ENCODE data around the gene SLC25A34.

The SLC25A34 gene

DNA sequence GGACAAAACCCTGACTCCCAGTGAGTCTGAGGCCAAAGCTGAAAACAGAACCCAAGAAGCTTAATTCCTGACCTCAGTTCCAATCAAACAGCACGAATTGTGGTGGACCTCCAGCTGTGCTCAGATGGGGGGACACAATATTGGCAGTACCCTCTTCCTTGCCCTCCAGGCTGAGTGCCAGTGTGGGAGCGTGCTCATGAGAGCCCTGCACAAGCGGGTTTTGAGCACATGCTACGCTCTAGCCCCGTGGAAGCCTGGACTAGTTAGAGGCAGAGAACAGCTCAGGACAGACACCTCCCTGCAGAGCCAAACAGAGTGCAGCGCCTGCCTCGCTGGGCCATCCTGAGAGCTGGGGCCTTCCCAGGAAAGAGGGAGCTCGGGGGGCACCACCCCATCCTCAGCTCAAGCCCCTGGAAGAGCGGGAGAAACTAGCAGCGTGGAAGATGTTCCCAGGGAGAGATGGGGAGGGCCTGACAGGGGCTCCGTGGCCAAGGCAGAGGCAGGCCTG is 2.8 kb upstream of the SLC25A34 start:
- no peak for DNase-seq (ENCODE audit: low read depth in 2 of 2)

DNA sequence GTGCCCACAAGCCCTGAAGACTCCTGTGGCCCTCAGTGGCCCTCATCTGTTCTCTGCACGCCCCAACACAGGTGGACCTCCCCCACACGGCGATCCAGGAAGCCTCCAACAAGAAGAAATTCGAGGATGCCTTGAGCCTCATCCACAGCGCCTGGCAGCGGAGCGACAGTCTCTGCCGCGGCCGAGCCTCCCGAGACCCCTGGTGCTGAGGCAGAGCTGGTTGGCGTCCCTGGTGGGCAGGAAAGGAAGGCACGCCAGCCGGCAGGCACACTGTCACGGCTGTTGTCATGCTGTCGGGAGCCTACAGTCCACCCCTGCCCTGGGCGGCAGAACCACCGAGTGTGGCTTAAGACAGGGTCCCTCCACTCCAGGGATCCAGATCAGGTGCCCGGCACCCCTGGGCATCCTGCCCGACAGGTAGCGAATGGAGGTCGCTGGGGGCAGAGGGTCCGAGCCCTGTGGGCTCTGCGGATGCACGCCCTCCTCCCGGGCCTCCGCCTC is 2.3 kb upstream of the SLC25A34 start:
- DNase-seq (ENCODE audit: low read depth in 2 of 2): no peak

DNA sequence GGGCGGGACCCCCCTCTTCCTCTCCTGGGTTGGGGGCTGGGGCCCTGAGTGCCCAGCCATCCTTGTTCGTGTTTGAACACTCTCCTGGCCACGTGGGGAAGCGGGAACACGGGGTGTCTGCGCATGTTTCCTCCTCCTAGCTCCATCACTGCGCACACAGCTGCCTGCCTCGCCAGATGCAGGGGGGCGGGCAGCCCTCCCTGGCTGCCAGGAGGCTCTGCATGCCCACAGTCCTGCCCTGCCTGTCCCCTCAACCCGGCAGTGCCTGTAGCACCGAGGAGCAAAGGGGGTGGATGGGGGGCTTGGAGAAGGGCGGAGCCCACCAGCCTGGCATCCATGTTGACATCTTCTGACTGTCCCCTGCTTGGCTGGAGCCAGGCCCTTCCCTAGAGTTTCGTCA is 1.8 kb upstream of the SLC25A34 start:
- no peak for DNase-seq (ENCODE audit: low read depth in 2 of 2)

DNA sequence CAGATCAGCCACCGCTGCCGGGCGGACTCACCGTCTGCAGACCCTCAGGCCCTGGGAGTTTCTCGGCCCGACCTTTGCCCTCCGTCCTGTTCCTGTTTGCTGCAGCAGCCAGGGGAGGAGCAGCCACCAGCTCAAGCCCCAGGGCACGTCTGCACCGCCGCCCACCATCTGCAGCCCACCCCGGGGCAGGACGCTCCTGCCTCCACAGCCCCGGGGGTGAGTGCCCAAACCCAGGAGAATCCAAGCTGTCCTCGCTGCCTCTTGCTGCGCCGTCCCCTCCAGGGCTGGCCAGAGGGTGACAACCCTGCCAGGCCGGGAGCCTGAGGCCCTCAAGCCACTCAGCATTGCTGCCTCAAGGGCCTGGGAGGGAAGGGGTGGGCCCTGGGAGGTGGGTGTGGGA is 1.2 kb upstream of the SLC25A34 start:
- no peak for DNase-seq (ENCODE audit: low read depth in 2 of 2)

DNA sequence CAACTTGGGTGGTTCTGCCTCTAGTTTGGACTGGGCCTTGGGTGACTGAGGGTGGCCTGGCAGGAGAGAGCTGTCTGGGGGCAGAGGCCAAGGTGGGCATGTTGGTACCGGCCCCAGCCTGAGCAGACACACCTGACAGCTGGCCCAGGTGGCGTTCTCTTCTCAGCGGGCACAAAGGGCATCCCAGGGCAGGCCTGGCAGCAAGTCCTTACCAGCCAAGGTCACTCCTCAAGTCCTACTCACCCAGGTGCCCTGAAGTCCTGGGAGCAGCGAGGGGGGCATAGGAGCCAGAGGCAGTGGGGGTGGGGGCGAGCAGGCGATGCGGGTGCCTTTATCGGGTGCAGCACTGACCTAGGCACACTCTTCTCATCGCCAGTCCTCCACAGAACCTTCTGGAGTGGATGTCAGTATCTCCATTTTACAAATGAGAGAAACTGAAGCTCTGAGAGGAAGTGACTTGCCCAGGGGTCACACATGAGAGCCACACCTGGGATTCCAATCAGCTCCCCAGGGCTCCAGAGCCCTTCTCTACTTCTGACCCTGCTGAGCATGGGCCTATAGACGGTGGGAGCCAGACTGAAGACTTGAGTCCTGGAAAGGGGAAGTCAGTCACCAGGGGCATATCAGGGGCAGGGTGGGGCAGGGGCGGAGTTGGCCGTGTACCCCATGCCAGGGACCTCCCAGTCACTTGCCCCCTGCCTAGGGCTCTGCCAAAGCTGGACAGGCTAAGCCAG is 587 bp upstream of the SLC25A34 start:
- DNase-seq (ENCODE audit: low read depth in 2 of 2): no peak

DNA sequence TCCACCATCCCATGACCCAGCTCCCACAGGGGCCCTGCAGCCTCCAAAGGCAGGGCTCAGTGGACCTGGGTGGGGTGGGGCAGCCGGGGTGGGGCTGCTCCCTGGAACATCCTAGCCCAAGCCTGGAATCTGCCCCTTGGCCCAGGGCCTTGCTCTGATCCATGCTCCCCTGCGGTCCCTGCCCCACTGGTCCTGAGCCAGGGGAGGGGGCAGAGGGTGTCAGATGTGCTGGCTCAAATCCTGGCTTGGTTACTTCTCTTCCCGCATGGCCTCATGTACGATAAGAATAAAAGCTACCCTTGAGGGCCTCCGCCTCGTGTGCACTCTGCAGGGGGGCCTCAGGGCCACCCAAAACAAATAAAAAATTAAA is 819 bp downstream of the SLC25A34 start:
- DNase-seq (ENCODE audit: low read depth in 2 of 2): no peak

DNA sequence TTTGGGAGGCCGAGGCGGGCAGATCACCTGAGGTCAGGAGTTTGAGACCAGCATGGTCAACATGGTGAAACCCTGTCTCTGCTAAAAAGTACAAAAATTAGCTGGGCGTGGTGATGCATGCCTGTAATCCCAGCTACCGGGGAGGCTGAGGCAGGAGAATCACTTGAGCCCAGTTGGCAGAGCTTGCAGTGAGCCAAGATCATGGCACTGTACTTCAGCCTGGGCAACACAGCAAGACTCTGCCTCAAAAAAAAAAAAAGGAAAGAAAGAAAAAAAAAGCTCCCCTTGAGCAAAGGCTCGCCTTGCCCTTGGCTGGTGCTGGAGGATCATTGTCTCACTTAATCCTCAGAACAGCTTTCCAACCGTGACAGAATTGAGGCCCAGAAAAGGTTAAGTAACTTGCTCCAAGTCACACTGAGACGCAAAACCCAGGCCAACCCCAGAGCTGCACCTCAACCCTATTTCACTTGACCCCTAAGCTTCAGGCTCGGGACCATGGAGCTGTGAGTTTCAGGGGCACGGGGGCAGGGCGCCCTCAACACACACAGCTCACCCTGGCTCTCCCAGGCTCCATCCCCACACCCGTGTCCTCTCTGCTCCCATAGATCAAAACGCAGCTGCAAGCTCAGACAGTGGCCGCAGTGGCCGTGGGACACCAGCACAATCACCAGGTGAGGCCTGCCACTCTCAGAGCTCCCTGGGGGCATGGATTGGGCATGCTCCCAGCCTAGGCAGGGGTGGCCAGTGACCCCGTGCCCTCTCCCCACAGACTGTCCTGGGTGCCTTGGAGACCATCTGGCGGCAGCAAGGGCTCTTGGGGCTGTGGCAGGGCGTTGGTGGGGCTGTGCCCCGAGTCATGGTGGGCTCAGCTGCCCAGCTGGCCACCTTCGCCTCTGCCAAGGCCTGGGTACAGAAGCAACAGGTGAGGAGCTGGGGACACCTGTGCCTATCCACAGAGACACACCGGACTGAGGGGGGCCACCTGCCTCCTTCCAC is 1.6 kb downstream of the SLC25A34 start:
- no peak for DNase-seq (ENCODE audit: low read depth in 2 of 2)

DNA sequence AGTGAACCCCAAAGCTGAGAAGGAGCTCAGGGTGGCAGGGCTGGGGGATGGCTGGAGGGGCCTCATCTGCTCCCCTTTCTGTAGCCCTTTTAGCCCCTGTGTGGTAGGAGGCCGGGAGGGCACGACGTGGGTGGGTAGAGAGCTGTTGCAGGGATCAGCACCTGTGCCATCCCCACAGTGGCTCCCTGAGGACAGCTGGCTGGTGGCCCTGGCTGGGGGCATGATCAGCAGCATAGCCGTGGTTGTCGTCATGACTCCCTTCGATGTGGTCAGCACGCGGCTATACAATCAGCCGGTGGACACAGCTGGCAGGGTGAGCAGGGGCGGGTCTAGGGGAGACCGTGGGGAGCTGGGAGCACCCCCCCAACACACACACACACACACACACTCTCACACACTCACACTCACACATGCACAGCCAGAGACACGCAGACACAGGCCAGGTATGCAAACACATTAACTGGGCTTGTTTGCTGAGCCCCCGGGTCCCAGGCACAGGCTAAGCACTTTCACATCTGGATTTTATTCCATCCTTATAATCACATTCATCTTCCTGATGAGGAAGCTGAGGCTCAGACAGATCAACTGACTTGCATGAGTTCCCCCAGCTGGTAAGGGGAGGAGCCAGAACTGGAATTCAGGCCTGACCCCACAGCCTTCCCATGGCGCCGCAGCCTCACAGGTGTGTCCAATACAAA is 2.5 kb downstream of the SLC25A34 start:
- DNase-seq (ENCODE audit: low read depth in 2 of 2): no peak

DNA sequence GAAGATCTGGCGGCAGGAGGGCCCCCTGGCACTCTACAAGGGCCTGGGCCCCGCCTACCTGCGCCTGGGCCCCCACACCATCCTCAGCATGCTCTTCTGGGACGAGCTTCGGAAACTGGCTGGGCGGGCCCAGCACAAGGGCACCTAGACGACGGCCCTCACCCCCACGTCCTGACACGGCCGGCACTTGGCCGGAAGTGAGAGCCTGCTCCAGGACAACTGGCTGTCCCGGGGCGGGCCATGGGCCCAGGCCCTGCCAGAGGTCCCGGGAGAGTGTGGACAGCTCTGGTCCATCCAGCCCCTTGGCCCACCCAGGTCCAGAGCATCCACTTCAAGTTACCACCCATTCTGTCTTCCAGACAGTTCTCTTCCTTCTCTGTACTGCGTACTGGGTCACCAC is 3.2 kb downstream of the SLC25A34 start:
- DNase-seq (ENCODE audit: low read depth in 2 of 2): no peak

DNA sequence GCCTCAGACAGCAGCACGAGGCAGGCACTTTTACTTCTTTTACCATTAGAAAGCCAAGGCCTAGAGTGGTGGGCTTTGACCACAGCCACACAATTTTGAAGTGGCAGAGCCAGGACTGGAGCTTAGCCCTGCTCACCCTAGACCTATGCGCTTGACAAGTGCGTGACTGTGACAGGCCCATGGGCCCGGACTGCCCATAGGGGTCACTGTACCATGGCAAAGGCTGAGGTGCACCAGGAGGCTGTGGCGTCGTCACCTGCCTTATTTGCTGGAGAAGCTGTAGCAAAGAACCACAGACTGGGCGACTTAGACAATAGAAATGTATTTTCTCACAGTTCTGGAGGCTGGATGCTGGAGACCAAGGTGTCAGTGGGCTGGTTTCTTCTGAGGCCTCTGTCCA is 3.7 kb downstream of the SLC25A34 start:
- no peak for DNase-seq (ENCODE audit: low read depth in 2 of 2)

DNA sequence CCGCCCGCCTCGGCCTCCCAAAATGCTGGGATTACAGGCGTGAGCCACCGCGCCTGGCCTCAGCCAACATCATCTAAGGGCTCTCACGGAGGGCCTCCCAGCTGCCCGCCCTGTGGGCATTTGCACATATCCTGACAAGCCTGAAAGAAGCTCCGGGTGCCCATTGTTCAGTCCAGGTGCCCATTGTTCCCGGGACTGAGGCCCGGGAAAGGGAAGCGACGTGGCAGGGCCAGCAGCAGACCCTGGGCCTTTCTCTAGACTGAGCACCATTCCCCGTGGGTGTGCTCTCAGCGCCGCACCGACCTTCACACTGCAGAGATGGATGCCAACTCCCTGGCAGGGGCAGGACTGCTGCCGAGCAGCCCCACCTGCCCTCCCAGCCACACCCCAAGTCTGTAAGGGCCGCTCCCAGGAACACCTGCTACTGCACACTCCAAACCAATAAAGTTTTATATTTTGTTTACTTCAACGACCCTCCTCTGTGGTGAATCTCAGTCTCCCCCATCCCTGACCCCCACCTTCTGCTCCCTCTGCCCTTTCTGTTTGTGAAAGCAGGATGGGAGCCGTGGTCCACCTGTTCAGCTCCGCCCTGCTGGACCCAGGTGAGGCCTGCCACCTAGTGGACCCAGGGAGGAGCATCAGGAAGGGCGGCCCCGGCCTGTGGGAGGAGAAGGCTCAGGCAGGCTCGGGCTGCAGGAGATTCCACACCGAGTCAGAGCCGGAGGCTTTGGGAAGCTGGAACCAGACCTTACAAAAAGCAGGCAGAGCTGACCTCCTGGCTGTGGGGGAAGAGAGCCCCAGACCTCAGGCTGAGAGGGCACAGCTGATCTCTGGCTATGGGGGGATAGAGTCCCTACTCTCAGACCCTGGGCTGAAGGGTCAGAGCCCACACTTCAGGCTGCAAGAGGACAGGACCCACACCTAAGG is 5.1 kb downstream of the SLC25A34 start:
- DNase-seq (ENCODE audit: low read depth in 2 of 2): peak; percentile 25 to 34

DNA sequence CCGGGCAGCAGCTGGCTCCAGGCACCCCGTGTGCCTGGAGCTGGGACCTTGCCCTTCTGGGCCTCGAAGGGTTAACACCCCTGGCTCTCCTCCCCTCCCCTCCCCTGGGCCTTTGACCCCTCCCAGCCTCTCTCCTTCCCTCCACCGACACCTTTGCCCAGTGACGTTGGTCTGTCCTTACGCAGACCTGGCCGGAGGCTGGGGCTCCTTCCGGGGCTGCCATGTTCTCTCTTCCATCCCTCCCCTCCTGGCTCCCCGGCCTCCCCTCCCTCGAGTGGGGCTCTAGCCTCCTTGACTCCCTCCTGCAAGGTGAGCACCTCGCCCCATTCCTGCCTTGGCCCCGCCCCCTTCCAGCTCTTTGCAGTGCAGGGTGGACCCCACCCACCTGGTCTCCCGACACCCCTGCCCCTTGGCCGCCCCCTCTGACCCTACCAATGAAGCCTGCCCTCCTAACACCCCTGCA is 6.3 kb downstream of the SLC25A34 start, which contains the start of gene TMEM82:
TSS of gene TMEM82 (plus strand) at position 161 of the 463 bp plus-strand sequence. CDS start at position 222, 61 bp downstream.
- DNase-seq (ENCODE audit: low read depth in 2 of 2): no peak

DNA sequence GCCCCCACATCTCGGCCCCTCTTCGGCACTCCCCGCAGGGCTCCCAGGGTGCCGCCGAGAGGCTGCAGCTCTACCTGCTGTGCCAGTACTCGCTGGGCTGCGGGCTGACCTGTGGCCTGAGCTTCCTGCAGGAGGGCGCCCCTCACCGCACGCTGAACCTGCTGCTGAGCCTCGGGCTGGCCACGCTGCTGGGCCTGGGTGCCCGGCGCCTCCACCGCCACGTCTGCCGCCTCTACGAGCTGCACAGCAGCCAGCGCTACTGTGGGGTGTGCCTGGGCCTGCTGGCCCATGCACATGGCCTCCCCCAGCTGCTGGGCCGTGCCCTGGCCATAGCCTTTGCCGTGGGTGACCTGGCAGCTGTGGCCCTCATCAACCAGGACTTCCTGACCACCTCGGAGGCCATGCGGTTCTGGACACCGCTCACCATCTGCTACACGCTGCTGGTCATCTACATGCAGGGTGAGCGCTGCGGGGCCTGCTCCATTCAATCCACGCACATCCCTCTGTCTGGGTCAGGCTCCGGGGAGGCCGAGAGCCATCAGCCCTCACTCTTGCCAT is 8.1 kb downstream of the SLC25A34 start:
- DNase-seq (ENCODE audit: low read depth in 2 of 2): no peak

DNA sequence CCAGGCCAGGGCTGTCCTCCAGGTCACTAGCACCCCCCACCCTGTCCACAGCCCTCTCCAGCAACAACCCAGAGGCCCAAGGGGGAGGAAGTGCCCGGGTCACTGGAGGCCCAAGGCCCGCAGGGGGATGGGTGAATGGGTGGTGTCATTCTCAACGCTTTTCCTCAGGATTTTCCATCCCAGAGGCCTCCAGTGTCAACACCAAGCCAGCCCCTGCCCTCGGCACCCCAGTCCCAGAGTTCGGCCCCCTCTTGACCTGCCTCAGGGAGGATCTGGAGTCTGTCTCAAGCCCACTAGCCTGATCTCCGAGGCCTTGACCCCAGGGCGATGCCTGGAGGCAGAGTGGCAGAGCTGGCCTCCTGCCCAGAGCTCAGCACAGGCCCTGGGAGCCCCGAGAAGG is 11.3 kb downstream of the SLC25A34 start:
- DNase-seq (ENCODE audit: low read depth in 2 of 2): no peak

DNA sequence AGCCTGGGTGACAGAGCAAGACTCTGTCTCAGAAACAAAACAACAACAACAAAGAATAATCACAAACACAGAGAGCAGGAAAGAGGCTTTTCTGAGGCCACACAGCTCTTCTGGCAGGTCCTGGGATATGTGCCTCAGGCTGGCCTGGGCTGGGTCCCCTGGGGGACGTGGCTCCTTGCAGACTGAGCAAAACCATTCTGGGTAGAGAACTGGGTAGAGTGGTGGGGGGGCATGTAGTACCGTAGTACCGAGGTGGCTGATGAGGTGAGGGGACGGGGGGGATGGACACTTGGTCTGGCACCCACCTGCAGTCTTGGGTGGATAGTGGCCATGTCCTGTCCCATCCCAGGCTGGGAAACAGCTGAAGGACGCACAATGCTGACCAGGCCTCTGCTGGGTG is 12.2 kb downstream of the SLC25A34 start:
- no peak for DNase-seq (ENCODE audit: low read depth in 2 of 2)

DNA sequence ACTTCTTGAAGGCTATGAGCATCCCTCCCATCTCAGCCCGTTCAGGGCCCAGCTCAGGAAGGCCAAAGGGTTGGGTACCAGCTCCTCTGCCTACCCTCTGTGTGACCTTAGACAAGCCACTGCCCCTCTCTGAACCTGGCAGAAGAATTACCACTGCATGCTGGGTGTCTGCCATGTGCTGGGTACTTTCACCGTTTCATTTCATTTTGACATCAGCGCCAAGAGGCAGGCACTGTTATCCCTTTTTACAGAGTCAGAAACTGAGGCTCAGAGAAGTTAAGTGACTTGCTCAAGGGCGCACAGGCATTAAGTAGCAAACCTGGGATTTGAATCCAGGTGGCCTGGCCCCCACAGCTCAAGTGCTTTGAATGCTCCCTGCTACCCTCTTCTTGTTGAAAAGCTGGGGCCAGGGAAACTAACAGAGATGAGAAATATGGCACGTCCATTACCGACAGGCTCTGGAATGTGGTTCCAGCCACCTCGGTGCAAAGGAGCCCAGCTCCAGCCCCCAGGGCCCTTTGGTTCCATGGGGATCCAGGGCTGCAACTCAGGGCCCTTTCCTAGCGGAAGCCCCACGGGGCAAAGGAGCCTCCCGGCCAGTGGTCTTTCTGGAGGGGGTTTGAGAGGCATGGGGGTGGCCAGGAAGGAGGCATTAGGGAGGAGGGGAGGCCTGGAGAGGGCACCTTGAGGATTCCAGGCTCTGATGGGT is 12.8 kb downstream of the SLC25A34 start:
- DNase-seq (ENCODE audit: low read depth in 2 of 2): no peak

DNA sequence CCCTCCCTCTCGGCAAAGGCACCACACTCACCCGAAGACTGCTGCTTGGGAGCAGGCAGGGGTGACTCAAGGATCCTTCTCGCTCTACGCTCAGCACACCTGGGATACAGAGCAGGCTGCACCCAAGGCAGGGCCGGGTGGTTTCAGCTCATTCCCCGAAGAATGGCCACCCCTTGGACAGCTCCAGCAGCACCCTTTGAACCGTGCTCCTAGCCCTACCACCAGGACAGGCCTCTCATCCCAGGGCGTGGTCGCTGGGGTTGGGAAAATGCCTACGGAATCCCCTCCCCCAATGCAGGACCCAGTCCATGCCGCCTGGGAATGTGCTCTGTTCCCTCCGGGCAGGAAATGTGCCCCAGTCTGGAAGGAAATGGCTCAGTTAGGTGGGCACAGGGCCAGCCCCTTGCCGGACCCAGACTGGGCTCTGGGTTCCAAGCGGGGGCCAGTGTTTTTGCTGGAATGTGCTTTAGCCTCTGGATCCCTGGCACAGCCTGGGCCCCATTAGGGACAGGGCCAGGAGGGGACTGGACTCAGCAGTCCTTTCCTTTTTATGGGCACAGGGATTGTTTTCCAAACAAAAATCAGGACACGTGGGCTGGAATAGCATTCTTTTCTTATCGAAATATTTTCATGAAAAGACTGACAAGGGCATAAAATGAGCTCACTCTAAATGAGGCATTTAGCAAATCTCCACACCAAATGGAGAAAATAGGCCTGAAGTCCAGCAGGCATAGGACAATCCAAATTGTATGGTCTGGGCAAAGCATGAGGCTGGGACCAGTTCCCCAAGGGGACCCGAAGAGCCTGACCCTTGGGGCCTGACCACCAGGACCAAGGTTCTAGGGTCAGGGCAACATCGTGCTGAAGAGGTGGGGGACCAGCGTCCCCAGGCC is 13.6 kb downstream of the SLC25A34 start:
- no peak for DNase-seq (ENCODE audit: low read depth in 2 of 2)

DNA sequence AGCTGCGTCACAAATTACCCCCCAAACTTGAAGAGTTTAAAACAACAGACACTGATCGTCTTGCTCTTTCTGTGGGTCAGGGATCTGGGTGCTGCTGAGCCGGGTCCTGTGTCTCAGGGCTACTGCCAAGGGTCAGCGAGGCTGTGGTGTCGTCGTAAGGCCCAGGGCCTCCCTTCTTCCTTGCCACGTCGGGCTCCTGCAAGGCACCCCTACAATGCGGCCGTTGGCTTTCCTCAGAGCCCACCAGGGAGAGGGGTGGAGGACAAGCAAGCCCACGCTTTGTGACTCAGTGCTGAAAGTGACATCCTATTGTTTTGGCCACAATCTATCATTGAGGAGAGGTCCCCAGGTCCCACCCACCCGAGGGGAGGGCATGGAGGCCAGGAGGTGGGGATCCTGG is 14.9 kb downstream of the SLC25A34 start:
- no peak for DNase-seq (ENCODE audit: low read depth in 2 of 2)

DNA sequence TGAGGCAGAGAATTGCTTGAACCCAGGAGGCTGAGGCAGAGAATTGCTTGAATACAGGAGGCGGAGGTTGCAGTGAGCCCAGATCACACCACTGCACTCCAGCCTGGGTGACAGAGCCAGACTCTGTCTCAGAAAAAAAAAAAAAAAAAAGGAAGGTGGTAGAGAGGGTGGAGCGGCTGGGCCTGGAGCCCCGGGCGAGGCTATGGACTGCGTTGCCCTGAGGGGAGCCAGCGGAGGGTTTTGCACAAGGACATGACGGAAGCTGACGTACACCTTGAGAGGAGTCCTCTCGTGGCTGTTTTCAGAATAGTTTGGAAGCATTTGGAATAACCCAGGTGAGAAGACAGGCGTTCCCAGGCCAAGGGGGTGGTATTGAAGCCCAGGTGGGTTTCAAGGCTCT is 15.7 kb downstream of the SLC25A34 start:
- DNase-seq (ENCODE audit: low read depth in 2 of 2): no peak

All from stimulated activated CD4-positive, alpha-beta T cell treated with anti-CD3 and anti-CD28 coated beads, Interleukin-1b, Interleukin-23, amount 100 ng/mL, for 1 hour (primary cell).